BE2C (cell line): ENCODE measurements around the gene TBX2.
"Not testable (repeated sequence)": the region's sequence is repeated elsewhere in the genome, so short reads cannot be mapped to it uniquely, and the experiment has no call there.

Source experiments
- DNase-seq: peaks from one replicate; pipeline ENCODE4 v3.0.0-alpha.2; 2020
- H3K27me3 ChIP-seq: fragments of 250-450 bp; sonication (Bioruptor Pico); 2 replicates; pipeline ENCODE4 v1.5.1; 2020; ENCODE audit warnings: mild to moderate bottlenecking
- H3K36me3 ChIP-seq: fragments of 250-450 bp; sonication (Bioruptor Pico); 2 replicates; pipeline ENCODE4 v1.5.1; 2020; ENCODE audit warnings: mild to moderate bottlenecking
- H3K4me1 ChIP-seq: fragments of 250-450 bp; sonication (Bioruptor Pico); 2 replicates; pipeline ENCODE4 v1.5.1; 2020
- H3K4me3 ChIP-seq: 2 replicates; pipeline ENCODE4 v1.5.1; 2011; ENCODE audit warnings: low read depth, low read length
- H3K9me3 ChIP-seq: fragments of 250-450 bp; sonication (Bioruptor Pico); 2 replicates; pipeline ENCODE4 v1.5.1; 2020
- CTCF ChIP-seq: IDR thresholded peaks from 2 replicates; pipeline ENCODE4 v1.5.1; 2012; ENCODE audit warnings: mild to moderate bottlenecking, low read depth, low read length

Gene TBX2

GRCh38 chr17:61354895-61355874 is 44.5 kb upstream of the TBX2 start:
- peak; percentile 34 for DNase-seq
- H3K36me3 ChIP-seq = no peaks in the 10 kb centered on the region
- TF ChIP-seq CTCF = peak; percentile 35

GRCh38 chr17:61357061-61357460 is 42.6 kb upstream of the TBX2 start:
- not testable (repeated sequence) for H3K36me3 ChIP-seq, H3K27me3 ChIP-seq, H3K9me3 ChIP-seq, DNase-seq, H3K4me3 ChIP-seq
- peaks cover 16% of the 10 kb centered on the region for H3K4me1 ChIP-seq

More at GRCh38 chr17:61354895-61355874, 44.5 kb upstream of the TBX2 start:
- peaks cover 9% of the 10 kb centered on the region for H3K4me1 ChIP-seq
- H3K4me3 ChIP-seq = no peak overlapping the region
- no peaks in the 10 kb centered on the region for H3K27me3 ChIP-seq
- no peaks in the 10 kb centered on the region for H3K9me3 ChIP-seq

- DNase-seq, H3K4me3 ChIP-seq, H3K9me3 ChIP-seq, H3K27me3 ChIP-seq, H3K4me1 ChIP-seq, H3K36me3 ChIP-seq: not testable (repeated sequence)
These were observed 40.1 kb upstream of the TBX2 start for GRCh38 chr17:61359513-61359912.

DNA sequence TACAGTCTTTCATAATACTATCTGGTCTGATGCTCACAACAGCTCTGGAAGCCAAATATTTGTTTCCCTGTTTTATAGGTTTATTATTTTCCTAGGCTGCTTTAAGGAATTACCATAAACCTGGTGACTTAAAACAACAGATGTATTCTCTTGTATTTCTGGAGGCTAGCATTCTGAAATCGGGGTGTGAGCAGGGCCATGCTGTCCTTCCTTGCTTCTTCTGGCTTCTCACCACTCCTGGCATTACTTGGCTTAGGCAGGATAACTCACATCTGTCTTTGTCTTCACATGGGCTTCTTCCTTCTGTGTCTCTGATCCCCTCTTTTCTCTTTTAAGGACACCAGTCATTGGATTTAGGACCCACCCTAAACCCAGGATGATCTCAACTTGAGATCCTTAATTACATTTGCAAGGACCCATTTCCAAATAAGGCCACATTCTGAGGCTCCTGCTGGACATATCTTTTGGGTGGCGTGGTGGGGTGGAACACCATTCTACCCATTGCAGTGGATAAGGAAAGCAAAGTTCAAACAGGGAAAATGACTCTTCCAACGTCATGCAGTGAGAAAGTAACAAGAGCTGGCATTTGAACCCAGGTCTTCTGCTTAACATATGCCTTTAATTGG is 39.2 kb upstream of the TBX2 start:
- no peak for DNase-seq
- no peak for TF ChIP-seq CTCF
- Histone ChIP-seq H3K9me3 (no peaks in the 10 kb centered on the region), H3K36me3 (no peaks in the 10 kb centered on the region), H3K27me3 (no peaks in the 10 kb centered on the region), H3K4me1 (peaks cover 7% of the 10 kb centered on the region; the same call in 1 of the 2 replicates), H3K4me3 (no peak overlapping the region)

DNA sequence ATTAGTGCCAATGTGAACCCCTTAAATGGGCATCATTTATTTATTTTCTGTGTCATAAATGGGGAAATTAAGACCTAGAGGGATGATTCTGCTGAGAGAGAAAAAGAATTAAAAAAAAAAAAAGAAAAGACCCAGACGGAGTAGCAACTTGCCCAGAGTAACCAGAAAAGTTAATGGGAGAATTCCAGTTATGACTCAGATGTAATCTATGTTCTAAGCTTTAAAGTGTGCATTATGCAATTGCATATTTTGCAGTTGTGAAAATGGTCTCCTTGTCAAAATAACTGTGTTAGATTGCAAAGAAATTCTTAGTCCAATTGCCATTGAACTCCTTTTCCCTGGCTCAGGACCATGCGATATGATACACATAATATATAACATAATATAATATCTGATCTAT is 38.6 kb upstream of the TBX2 start:
- no peak for DNase-seq
- Histone ChIP-seq H3K4me1 (peaks cover 7% of the 10 kb centered on the region; the same call in 1 of the 2 replicates), H3K36me3 (no peaks in the 10 kb centered on the region), H3K27me3 (no peaks in the 10 kb centered on the region), H3K9me3 (no peaks in the 10 kb centered on the region), H3K4me3 (no peak overlapping the region)
- TF ChIP-seq CTCF = no peak

GRCh38 chr17:61362396-61362795 is 37.2 kb upstream of the TBX2 start:
- no peaks in the 10 kb centered on the region for H3K9me3 ChIP-seq
- no peak for TF ChIP-seq CTCF
- peaks cover 20% of the 10 kb centered on the region for H3K4me1 ChIP-seq
- H3K36me3 ChIP-seq = no peaks in the 10 kb centered on the region
- H3K27me3 ChIP-seq = no peaks in the 10 kb centered on the region
- DNase-seq = no peak
- no peak overlapping the region for H3K4me3 ChIP-seq
